ENCODE measurements around the gene ALKBH8.

ALKBH8 gene

GRCh38 chr11:107562647-107563208 lies 2.8 kb downstream of the ALKBH8 start:
- Histone ChIP-seq H3K9me3 (ENCODE audit: control insufficient read depth, insufficient read depth, low read depth, low read length) (no peaks in the 10 kb centered on the region), H3K4me3 (ENCODE audit: low read depth, low read length) (no peak overlapping the region), H3K27ac (ENCODE audit: extremely low read depth, low read depth, low read length) (no peak overlapping the region), H3K4me1 (ENCODE audit: control insufficient read depth, insufficient read depth, low read length) (no peaks in the 10 kb centered on the region), H3K36me3 (ENCODE audit: control insufficient read depth in 2 of 2, insufficient read depth in 1 of 2, low read length in 2 of 2) (peaks cover 0 to 3% of the 10 kb centered on the region in 2 experiments; a peak in 1 of 3 replicates)
- ChIA-PET POLR2A (no interaction called here), CTCF (interaction anchor here (0.6 to 6.2 kb wide), 20 partner anchors 12 to 1330 kb away, joined by 3 to 98 read pairs (median 4); no protein-coding TSS in a partner anchor)
- TF ChIP-seq ZFP37 (tag by site-specific recombination; IDR thresholded peaks at IDR 0.05) (peak; percentile 91), ZEB2 (tag by site-specific recombination; IDR thresholded peaks at IDR 0.05) (0 out of 2 replicates have a peak, but pooled peaks have one; percentile 17), ZNF394 (tag by site-specific recombination; IDR thresholded peaks at IDR 0.05; ENCODE audit: borderline replicate concordance) (no peak), PBX3 (CRISPR knock-in tag; IDR thresholded peaks at IDR 0.05) (no peak), ZNF335 (tag by site-specific recombination; conservative IDR thresholded peaks at IDR 0.05) (peak; percentile 83), SP7 (tag by site-specific recombination; IDR thresholded peaks at IDR 0.05) (0 out of 2 replicates have a peak, but pooled peaks have one; percentile 18), PRDM1 (tag by site-specific recombination; IDR thresholded peaks at IDR 0.05) (0 out of 2 replicates have a peak, but pooled peaks have one; percentile 17), ZNF629 (tag by site-specific recombination; IDR thresholded peaks at IDR 0.05) (0 out of 2 replicates have a peak, but pooled peaks have one; percentile 18)

GRCh38 chr11:107561688-107562087 lies 3.8 kb downstream of the ALKBH8 start:
- Histone ChIP-seq H3K36me3 (ENCODE audit: control insufficient read depth in 2 of 2, insufficient read depth in 1 of 2, low read length in 2 of 2) (peaks cover 0 to 4% of the 10 kb centered on the region in 2 experiments; a peak in 1 of 3 replicates), H3K9me3 (ENCODE audit: control insufficient read depth, insufficient read depth, low read depth, low read length) (no peaks in the 10 kb centered on the region), H3K27ac (ENCODE audit: extremely low read depth, low read depth, low read length) (no peak overlapping the region), H3K4me3 (ENCODE audit: low read depth, low read length) (no peak overlapping the region), H3K4me1 (ENCODE audit: control insufficient read depth, insufficient read depth, low read length) (no peaks in the 10 kb centered on the region)
- ChIA-PET CTCF (interaction anchor here (0.9 to 6.2 kb wide), 4 partner anchors 13 to 337 kb away, joined by 3 to 98 read pairs (median 47); no protein-coding TSS in a partner anchor), POLR2A (no interaction called here)
- TF ChIP-seq BCL11A (tag by site-specific recombination; IDR thresholded peaks at IDR 0.05; ENCODE audit: low read depth) (no peak), ZNF514 (tag by site-specific recombination; IDR thresholded peaks at IDR 0.05) (no peak), ZNF350 (tag by site-specific recombination; IDR thresholded peaks at IDR 0.05) (no peak), WT1 (tag by site-specific recombination; IDR thresholded peaks at IDR 0.05) (no peak), ZNF664 (tag by site-specific recombination; IDR thresholded peaks at IDR 0.05) (peak; percentile 79)

- no peaks in the 10 kb centered on the region for H3K9me3 ChIP-seq (ENCODE audit: control insufficient read depth, insufficient read depth, low read depth, low read length)
- H3K4me1 ChIP-seq (ENCODE audit: control insufficient read depth, insufficient read depth, low read length) = no peaks in the 10 kb centered on the region
- no peak for TF ChIP-seq ZNF449 (tag by site-specific recombination; IDR thresholded peaks at IDR 0.05)
- TF ChIP-seq PRDM2 (tag by site-specific recombination; IDR thresholded peaks at IDR 0.05; ENCODE audit: borderline replicate concordance) = no peak
- no peak for TF ChIP-seq ZNF707 (tag by site-specific recombination; IDR thresholded peaks at IDR 0.05)
- no peak for TF ChIP-seq ZNF133 (tag by site-specific recombination; IDR thresholded peaks at IDR 0.05)
- TF ChIP-seq ZNF837 (tag by site-specific recombination; IDR thresholded peaks at IDR 0.05) = no peak
- peaks cover 0 to 38% of the 10 kb centered on the region in 2 experiments; a peak in 1 of 3 replicates for H3K36me3 ChIP-seq (ENCODE audit: control insufficient read depth in 2 of 2, insufficient read depth in 1 of 2, low read length in 2 of 2)
- ChIA-PET CTCF (interaction anchor here (0.6 to 10.2 kb wide), 9 partner anchors 10 to 348 kb away, joined by 3 to 85 read pairs (median 6); partner anchors contain the start of gene ALKBH8), POLR2A (interaction anchor here (0.5 kb wide), 1 partner anchor 150 kb away, joined by 3 read pairs; no protein-coding TSS in a partner anchor)
- H3K4me3 ChIP-seq (ENCODE audit: low read depth, low read length) = no peak overlapping the region
- no peak overlapping the region for H3K27ac ChIP-seq (ENCODE audit: extremely low read depth, low read depth, low read length)
Observed at GRCh38 chr11:107550304-107550703, 15.2 kb downstream of the ALKBH8 start.

Data from HEK293 (cell line).